Measurements from ENCODE around the gene STX3.
"Not testable (repeated sequence)": the region's sequence is repeated elsewhere in the genome, so short reads cannot be mapped to it uniquely, and the experiment has no call there.

Gene STX3

DNA sequence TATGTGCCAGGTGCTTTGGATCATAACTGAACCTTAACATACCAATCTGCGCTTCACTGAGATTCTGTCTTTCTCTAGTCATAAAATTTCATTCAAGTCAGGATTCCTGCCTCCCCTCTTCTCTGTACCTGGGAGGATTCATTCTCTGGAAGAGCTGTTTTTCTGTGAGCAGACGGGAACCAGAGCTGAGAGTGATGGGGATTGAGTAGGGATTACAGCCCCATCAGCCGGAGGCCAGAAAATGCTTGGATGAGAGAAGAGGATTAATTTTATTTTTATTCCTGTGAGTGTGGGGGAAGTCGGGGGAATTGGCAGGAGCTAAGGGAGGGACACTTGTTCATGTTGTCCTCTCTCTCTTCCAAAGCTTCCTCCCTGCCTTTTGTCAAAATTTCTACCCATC is 4.7 kb downstream of the STX3 start:
- no peak for DNase-seq

DNA sequence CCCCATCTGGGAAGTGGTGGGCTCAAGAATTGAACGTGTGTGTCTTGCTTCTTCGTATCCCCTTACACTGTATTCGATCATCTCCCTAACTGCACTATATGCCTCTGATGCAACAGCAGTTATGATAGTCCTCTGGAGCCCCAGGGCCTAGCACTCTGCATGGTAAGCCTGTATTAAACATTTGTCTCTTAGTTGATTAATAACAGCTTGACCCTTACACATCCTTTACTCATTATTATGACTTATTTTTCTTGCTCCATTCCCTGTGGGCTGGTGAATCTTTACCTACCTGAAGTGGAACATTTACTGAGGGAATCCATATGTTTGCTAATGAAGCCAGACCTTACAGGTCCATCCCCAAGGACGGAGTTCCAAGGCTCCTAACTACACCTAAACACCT is 5.6 kb downstream of the STX3 start:
- DNase-seq: no peak

DNA sequence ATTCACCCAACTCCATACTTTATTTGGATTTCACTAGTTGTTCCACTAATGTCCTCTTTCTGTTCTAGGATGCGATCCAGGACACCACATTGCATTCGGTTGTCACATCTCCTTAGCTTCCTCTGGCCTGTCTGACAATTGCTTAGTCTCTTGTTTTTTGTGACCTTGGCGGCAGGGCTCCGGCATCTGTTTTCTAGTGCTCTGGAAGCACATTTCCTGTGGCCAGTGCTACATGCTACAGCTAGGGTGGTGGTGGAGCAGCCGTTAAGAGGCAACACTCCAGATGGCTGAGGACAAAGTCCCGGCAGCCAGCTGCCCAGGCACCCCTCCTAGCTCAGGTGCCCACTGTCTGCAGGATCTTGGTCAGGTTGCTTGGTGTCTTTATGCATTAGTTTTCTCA is 6.8 kb downstream of the STX3 start:
- DNase-seq: no peak

DNA sequence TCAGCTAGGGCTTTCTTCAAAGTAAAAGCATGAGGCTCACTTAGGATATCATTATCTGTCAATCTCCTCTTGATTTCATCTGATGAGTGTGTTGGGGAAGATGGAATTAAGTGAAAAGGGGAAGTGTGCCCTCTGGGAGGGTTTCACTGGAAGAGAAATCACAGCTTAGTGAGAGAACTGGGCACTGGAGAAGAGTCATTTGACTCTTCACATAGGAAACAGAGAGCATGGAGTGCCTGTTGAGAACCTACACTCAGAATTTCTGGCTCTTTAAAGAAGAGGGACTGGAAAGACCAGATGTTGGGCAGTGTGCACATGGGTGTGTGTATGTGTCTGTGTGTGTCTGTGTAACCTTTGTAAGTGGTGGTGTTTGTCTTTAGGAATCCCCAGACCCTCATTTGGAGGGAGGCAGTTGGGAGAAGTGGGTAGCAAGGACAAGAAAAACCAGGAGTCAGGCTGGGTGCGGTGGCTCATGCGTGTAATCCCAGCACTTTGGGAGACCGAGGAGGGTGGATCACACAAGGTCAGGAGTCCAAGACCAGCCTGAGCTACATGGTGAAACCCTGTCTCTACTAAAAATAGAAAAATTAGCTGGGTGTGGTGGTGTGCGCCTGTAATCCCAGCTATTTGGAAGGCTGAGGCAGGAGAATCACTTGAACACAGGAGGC is 10.0 kb downstream of the STX3 start:
- DNase-seq: no peak

DNA sequence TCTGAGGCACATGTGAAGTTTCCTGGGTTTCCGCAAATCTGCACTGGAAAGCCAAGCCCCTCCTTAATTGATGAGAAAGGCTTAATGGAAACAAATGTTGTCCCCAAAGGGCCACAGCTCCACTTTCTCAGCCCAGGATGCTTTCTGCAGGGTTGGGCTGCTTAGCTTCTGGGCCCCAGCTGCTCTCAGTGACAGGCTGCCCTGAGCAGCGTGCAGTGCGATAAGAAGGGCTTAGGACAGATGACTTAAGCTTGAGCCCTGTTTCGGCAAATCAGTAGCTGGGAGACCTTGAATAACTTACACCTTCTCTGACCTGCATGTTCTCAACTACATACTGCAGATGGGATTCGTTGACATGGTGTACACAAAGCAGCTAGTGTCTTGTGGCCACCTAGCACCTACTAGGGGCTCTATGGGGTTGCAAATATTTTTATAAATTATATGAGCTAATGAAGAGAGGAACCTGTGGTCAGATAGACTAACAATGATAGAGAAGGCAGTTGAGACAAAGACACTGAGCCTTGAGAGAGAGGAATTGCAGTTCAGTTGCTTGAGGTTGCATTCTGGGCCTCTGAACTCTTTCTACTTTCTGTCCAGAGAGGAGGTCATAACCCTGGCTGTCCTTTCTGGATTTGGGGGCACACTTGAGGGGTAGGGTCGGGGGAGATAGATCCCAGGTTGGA is 11.5 kb downstream of the STX3 start:
- no peak for DNase-seq

DNA sequence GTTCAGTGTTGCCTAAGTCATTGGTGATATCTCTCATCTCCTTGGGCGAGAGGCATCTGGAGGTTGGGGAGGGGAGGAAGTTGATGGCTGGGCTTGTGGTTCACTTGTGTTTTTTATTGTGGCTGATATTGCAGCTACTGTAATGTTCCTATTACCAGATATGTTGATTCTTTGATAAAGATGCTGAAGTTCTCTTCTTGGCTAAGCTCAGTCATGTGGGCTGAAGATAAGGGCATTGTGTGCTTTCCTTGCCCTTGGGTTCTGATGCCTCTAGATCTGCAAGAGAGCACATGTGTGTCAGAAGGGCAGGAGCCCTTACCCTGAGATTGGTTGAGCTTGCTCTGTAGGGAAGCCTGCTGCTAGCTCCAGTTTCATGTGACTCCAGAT is 12.0 kb downstream of the STX3 start:
- DNase-seq: peak; percentile 63

DNA sequence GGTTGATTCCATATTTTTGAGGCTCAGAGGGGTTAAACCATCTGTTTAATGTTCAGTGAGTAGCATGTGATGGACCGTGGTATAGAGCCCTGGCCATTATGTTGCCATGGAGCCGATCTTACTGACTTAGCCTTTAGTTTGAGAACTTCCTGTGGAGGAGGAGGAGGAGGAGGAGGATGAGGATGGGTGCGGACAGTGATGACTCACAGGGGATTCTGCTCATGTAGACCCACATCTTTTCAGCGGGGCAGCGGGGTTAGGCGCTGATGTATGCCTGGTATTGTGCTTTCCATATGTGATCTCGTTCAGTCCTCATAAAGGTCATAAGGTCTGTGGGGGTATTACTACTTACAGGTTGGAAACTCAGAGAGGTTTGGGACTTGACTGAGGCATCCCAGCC is 13.9 kb downstream of the STX3 start:
- DNase-seq: no peak

DNA sequence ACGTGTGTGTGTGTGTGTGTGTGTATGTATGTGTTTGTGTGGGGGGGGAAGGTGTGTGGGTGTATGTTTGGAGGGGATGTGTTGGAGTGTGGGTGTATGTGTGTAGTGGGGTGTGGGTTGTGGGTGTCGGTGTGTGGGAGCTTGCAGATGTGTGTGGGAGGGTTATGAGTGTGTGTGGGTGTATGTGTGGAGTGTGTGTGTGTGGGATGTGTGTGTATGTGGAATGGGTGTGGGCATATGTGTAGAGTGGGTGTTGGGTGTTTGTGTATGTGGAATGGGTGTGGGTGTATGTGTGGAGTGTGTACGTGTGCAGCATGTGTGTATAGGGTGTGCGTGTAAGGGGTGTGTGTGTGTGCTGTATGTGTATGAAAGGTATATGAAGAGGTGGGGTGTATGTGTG is 14.7 kb downstream of the STX3 start:
- DNase-seq: no peak

DNA sequence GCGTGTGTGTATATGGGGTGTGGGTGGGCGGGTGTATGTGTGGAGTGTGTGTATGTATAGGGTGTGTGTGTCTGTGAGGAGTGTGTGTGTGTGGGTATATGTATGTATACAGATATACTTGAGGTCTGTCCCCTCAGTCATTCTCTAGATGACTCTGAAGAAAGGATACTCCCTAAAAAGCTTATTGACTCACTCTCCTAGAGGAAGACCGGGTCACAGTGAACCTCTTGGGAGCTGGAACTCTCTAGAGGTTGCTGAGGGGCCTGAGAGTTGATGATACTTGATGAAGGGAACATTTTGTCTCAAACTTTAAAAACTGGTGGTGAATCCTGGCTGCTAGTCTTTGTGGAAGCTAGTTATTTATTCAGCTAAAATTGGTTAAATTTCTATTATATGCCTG is 15.1 kb downstream of the STX3 start:
- no peak for DNase-seq

DNA sequence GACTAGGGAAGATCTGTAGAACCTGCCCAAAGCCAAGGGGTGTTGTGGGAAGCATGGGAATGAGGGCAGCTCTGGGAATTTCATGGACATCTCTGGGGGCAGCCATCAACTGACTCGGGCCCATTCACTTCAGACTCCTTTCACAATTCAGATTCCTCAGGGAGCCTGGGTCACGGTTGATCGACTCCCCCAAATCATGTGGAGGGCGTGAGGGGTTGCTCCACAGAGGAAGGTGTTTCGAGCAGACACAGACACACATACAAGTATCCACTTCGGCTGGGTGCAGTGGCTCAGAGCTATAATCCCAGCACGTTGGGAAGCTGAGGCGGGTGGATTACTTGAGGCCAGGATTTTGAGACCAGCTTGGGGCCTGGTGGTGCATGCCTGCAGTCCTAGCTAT is 15.7 kb downstream of the STX3 start:
- DNase-seq: no peak

DNA sequence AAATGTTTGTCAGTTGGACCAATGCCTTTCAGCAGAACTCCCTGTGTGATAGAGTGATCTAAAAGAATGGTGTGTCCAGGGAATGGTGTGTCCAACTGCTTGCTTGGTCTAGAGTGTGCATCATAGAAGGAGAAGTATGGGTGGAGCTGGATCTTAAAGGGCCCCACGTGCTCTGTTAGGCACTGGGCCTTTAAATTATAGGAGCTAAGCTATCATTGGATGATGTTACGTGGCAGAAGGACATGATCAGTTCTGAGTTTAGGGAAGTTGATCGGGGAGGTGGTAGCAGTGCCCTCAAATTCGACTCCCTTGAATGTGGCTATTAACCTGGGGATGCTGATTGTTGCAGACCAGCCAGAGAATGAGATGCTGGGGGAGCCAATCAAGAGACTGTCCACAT is 16.4 kb downstream of the STX3 start:
- no peak for DNase-seq

DNA sequence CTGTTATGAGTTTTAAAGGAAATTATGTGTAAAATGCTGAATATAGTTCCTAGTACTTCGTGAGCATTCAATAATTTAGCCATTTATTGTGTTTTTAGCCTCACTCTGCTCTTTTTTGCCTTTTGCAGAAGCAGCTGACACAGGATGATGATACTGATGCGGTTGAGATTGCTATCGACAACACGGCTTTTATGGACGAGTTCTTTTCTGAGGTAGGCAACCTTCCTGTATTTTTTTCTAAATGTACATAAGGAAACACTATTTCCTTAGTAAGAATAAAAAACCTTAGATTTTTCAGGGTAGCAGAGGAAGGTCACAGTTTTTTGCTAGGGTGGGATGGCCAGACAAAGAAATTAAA is 17.9 kb downstream of the STX3 start:
- no peak for DNase-seq

DNA sequence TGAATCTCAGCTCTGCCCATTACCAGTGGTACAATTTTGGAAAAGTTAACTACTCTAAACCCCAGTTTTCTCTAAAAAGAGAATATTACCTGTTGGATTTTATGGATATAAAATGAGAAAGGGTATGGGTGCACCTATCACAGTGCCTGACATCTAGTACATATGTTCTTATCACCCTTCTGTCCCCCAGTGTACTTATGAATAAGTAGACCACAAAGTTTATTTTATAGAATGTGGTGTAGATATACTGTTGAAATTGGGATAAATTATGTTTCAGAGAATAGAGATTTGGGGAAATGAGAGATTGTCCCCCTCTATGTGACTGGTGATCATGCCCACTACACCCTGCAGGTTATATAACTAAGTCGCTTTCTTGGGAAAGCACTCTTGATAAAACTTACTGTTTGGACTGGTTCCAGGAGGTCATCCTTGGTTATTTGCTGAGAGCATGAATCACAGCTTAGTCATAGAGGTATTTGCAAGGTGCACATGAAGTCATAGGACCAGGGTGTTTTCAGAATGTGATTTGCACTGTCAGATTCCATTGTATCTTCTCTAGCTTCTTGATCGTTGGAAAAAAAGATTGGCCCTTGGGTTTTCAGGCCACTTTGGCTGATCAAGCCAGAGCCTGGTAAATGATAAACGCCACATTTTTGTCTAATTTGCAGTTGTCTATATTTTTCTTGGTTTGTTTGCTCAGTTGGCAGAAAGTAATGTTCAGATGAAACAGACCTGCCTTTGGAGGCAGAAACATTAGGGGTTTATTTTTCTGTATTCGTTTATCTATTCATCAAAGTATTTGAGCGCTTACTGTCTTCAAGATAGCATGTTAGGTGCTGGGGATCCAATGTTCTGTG is 21.3 kb downstream of the STX3 start:
- DNase-seq: no peak

DNA sequence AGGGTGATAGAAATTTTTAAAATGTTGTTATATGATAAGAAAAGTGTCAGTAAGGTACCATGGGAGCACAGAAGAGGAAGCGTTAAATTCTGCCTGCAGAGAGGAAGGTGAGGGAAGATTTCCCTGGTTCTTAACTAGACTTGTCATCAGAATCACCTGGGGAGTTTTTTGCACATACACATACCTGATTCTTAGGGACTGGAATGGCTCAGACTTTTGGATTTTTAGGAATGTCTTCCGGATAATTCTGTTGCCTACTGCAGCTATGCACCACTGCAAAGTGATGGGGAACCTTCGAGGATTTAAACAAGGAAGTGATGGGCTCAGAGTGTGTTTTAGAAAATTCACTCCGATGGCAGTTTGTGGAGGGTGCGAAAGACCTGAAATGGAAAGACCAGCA is 21.9 kb downstream of the STX3 start:
- DNase-seq: no peak

DNA sequence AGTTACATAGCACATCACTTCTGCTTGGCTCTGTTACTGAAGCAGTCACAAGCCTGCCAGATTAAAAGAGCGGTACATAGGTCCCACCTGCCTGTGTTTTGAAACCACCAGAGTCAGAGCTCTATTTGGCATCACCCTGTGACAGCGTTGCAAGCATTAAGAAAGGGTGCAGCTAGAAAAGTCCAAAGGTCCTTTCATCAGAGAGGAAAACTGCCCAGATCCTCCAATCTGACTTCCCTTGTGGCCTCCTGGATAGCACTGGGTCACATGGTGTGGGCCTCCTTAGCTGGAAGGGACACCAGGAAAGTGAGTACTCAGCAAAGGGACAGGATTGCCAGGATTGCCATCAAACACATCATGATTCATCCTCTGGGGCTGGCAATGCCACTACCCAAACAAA is 22.9 kb downstream of the STX3 start:
- no peak for DNase-seq

DNA sequence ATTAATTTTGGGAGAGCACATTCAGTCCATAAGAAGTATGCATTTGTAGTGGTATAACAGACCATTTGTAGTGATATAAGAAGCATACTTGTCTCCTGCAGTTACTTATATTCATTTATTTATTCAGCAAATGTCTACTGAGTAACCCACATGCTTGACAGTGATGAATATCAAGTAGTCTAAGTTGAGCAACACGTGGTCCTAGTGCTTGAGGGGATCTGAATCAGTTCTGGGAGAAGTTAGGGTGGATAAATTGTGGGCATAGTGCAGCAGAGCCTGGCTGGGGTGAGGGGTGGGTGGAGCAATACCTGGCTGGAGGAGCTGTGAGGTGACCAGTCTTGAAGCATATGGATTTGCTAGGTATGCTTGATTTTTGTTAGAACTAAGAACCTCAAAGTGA is 24.3 kb downstream of the STX3 start:
- no peak for DNase-seq

DNA sequence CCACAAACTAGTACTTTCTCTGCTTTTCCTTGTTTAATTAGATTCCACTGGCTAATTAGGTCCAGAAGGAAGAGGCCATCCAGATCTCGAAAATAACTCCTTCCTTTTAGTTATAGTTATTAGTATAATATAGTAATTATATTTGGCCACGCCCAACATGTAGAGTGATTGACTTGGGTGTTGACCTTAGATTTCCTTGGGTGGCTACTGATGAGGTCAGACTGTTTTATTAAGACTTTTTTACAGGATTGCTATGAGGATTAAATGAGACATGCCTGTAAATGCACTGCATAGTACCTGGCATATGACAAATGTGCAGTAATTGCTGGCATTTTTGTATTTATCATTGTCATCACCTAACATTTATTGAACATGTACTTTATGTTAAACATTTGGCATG is 26.9 kb downstream of the STX3 start:
- DNase-seq: no peak

DNA sequence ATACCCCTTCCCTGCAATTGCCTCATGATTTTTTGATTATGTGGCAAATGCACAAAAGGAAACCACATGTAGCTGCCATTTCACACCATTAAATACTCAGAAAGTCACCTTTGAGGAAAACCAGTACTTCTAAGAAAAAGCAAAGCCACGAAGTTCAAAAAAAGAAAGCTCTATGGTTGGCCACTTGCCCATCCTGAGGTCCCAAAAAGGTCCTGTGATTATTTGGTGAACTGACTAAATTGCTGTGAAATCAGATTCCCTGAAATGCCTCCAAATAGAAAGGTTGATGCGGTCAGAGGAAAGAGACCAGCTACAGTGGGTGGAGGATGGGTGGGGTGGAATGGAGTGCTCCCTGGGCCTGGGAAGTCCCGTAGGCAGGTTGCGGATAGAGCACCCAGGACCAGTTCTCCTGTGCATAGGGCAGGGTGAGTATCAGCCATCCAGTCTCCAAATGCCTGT is 28.5 kb downstream of the STX3 start:
- no peak for DNase-seq

DNA sequence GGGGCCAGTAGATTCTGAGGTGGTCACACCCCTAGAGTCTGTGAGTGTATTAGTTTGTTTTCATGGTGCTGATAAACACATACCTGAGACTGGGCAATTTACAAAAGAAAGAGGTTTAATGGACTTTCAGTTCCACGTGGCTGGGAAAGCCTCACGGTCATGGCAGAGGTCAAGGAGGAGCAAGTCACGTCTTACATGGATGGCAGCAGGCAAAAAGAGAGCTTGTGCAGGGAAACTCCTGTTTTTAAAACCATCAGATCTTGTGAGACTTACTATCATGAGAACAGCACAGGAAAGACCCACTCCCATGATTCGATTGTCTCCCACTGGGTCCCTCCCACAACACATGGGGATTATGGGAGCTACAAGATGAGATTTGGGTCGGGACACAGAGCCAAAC is 29.3 kb downstream of the STX3 start:
- DNase-seq: not testable (repeated sequence)

DNA sequence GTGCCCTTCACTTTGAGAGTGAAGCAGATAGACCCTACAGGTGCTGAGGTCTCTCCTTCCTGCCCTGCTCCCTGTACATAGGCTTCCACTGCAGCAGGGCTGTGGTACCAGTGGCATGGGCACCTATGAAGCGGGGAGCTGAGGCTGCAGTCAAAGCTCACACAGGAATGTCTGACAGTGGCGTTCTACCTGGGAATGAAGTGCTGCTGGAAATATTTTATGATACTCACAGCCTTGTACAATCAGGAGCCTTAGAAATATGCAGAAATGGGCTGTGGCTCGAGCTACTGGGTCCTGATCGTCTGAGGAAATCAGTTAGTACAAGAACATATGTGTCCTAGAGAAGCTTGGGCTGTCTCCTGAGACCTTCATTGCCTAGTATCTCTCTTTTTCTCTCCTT is 30.6 kb downstream of the STX3 start:
- no peak for DNase-seq

DNA sequence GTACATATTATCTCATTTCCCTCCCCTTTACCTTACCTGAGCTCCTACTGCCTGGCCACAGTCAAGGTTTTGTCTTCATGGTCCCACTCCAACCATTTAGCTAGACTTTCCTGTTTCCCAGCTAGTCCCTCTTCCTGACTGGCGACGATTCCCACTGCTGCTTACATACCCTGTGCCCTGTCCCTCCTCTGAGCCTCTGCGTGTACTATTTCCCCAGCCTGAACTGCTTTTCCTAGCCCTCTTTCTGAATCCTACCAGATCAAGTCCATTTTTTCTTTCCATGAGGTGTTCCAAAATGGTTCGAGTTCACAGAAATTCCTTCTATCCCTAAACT is 32.0 kb downstream of the STX3 start:
- DNase-seq: no peak

DNA sequence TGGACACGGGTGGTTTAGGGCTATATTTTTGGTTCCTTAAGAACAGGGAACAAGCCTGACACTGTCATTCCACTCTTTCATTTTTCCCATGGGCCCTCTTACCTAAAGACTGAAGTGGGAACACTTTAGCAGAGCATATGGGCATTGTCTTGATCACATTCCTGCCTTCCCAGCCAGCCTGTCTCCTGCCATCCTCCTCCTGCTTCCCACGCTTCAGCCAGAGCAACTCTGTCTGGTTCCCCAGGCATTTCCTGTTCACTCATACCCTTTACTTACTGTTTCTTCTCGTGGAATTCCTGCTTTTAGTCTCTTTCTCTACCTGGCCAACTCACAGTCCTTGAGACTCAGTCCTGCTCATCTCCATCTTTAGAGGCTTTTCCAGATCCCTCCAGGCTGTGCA is 32.6 kb downstream of the STX3 start:
- no peak for DNase-seq

DNA sequence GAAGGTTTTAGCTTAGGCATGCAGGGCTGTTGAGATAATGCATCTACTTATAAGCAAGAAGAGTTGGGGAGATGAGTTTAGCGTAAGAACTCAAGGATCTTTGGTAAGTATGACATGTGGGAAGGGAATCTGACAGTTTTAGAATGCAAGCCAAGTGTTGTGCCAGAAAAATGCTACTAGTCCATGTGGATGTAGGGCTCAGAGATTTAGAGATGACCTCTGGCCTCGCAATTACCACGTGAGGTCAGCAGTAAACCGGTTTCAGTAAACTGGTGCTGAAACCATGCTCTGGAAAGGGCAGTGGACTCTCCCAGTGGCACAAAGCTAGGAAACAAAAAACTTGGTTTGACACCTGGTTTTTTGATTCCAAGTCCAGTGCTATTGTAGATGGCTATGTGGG is 36.5 kb downstream of the STX3 start:
- DNase-seq: no peak

DNA sequence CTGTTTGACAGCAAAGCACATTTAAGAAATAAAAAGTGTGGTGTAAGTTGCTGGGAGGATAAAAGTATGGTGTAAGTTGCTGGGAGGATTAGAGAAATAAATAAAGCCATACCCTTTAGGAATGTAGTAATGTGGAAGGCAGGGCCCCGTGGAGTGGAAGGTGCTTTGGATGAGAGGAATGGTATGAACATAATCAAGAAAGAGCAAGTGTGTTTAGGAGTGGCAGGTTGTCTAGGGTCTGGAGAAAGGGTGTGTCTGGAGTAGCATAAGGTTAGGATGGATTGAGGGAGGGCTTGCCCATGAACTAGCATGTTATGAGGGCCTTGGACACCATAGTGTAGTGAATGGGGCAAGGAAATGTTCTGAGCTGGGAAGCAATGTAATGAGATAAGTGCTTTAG is 37.3 kb downstream of the STX3 start:
- no peak for DNase-seq

Data from activated effector memory CD4-positive, alpha-beta T cell treated with anti-CD3 and anti-CD28 coated beads, Interleukin-2, amount 50 U/mL, for 16 hours (primary cell).